DMS153 (cell line): ENCODE results near the gene SCYGR6.

Experiments used
- DNase-seq: peaks from one replicate; lab custom pipeline; 2025; lab: John Stamatoyannopoulos, UW

The SCYGR6 gene

GRCh38 chr2:227713291-227713690 is 11.3 kb downstream of the SCYGR6 start:
- DNase-seq, result no peak

GRCh38 chr2:227710986-227711385 is 13.6 kb downstream of the SCYGR6 start:
- DNase-seq, result no peak

- DNase-seq, result no peak
These were observed 17.2 kb downstream of the SCYGR6 start for GRCh38 chr2:227707390-227707789.

DNA sequence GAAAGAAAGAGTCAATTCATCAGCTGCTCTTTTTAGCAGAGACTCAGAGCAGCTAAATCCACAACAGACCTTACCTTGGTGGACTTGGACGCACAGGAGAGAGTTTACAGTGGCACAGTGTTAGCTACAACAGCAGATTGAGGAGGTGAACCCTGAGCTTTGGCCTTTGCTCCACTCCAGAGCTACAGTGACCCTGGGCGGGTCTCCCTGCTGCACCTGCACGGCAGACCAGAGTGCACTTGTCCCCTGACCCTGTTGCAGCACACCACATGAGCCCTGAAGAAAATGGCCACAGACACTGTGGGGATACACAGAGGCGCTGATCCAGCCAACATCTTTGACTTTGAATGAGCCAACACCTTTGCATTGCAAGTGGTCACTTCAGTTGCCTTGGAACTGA is 17.7 kb downstream of the SCYGR6 start:
- DNase-seq, result no peak

DNA sequence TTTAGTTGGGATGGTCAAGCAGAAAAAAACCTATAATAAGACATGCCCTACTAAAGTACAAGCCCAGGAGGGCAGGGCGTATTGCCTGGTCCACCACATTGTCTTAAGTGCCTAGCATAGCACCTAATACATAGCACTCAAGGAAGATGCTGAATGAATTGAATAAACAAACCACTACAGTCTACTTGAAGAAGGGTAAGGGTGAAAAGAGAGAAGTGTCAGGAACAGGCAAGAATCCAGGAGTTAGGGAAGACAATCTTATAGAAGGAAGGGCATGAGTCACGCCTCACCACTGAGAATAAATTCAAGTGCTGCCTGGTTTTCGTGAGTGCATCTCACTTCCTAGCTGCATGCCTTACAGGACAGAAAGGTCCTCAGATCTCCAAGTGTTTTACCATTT is 20.6 kb downstream of the SCYGR6 start:
- DNase-seq, result no peak

- no peak for DNase-seq
These were observed 21.3 kb downstream of the SCYGR6 start for GRCh38 chr2:227703280-227703732.

DNA sequence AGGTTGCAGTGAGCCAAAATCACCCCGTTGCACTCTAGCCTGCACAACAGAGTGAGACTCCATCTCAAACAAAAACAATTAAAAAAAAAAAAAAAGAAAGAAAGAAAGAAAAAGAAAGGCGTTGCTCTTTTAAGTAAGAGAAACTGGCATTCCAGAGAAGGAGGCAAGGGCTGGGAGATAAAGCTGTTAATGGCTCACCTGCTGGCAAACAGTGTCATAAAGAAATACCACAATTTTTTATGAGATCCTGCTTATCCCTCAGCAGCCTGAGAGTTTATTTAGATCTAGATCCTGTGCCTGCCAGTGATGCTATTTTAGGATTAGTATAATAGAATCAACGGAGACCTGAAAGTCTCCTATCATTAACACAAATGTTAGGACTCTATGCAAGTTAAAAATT is 23.0 kb downstream of the SCYGR6 start:
- DNase-seq, result no peak

DNA sequence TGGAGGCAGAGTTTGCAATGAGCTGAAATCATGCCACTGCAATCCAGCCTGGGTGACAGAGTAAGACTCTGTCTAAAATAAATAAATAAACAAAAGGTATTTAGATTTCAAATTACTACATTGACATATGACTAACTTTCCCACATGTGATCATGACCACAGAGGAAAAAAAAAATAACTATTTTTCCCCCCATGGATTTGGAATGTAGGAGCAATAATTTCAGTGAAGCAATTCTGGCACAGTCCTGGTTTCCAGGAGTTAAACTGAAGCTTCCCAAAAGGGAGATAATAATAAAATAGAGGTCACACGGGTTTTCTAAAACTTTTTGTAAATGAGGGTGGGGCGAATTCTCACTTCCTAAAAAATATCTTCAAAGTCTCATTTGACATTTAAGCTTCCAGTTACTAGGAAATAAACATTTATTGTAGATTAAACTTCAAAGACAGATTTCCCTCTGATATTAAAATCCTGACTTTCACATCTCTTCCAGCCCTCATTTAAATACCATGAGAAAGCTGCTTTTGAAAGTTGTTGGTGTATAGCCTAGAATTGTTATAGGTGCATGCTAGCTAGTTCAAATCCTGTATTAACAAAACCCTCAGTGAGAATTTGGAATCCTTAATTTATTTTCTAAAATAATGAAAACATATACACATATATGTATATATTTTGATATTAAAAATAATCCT is 27.4 kb downstream of the SCYGR6 start:
- DNase-seq, result no peak

GRCh38 chr2:227687189-227687588 is 37.4 kb downstream of the SCYGR6 start:
- no peak for DNase-seq

- no peak for DNase-seq
These were observed 40.3 kb downstream of the SCYGR6 start for GRCh38 chr2:227684258-227684657.

DNA sequence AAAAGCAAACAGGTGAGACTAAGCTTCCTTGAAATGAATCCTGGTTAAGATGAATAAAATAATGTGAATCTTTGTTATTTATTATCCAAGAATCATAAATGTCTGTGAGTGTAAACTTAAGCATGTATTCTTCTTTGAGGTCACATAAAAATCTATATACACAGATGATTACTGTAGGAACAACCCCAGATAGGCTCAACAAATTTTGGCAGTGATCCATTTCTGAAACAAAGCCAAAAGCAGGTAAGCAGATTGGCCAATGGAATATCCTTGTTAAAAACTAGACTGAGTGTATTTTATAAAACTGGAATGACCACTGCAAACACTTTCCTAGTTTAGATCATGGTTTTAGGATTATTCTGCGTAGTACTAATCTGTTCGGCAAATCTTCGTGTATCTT is 46.6 kb downstream of the SCYGR6 start:
- DNase-seq, result no peak

GRCh38 chr2:227674485-227674884 is 50.1 kb downstream of the SCYGR6 start:
- DNase-seq, result no peak
